Smooth muscle cell (in vitro differentiated cells): ENCODE data around the gene UCKL1. TPM values are rescaled to one million over a fixed set of nuclear protein-coding genes. Genes with fewer than 3 reads are reported as not detected.
A peak's percentile ranks its signal among the peaks of the same experiment; 100 is the strongest.

Experiments
- DNase-seq: peaks from one replicate; lab custom pipeline; 2025; ENCODE audit not compliant: unreplicated experiment; lab: John Stamatoyannopoulos, UW
- H2AFZ ChIP-seq: fragments of 200-600 bp; sonication (generic); 2 replicates; pipeline ENCODE4 v1.6.0; 2016; ENCODE audit warnings: antibody characterized with exemption, low read depth, mild to moderate bottlenecking
- H3F3A ChIP-seq: fragments of 200-600 bp; sonication (generic); 2 replicates; pipeline ENCODE4 v1.6.0; 2017; ENCODE audit warnings: antibody characterized with exemption, low read depth
- H3K27ac ChIP-seq: fragments of 200-600 bp; sonication (generic); 2 replicates; pipeline ENCODE4 v1.5.1; 2016; ENCODE audit warnings: low read depth, mild to moderate bottlenecking
- H3K27me3 ChIP-seq: fragments of 200-600 bp; sonication (generic); 2 replicates; pipeline ENCODE4 v1.6.1; 2016; ENCODE audit warnings: low read depth, mild to moderate bottlenecking
- H3K36me3 ChIP-seq: fragments of 200-600 bp; sonication (generic); 2 replicates; pipeline ENCODE4 v1.5.1; 2016; ENCODE audit warnings: low read depth
- H3K4me1 ChIP-seq: fragments of 200-600 bp; sonication (generic); 2 replicates; pipeline ENCODE4 v1.5.1; 2016; ENCODE audit warnings: low read depth
- H3K4me2 ChIP-seq: fragments of 200-600 bp; sonication (generic); 2 replicates; pipeline ENCODE4 v1.6.0; 2016; ENCODE audit warnings: mild to moderate bottlenecking
- H3K4me3 ChIP-seq: fragments of 200-600 bp; sonication (generic); 2 replicates; pipeline ENCODE4 v1.5.1; 2016; ENCODE audit warnings: mild to moderate bottlenecking
- H3K79me2 ChIP-seq: fragments of 200-600 bp; sonication (generic); 2 replicates; pipeline ENCODE4 v1.6.0; 2016; ENCODE audit warnings: low read depth, mild to moderate bottlenecking
- H3K9ac ChIP-seq: fragments of 200-600 bp; sonication (generic); 2 replicates; pipeline ENCODE4 v1.6.0; 2016; ENCODE audit warnings: low read depth
- H3K9me3 ChIP-seq: fragments of 200-600 bp; sonication (generic); replicated peaks from 2 replicates; pipeline ENCODE4 v1.5.1; 2016; ENCODE audit warnings: low read depth
- H4K20me1 ChIP-seq: fragments of 200-600 bp; sonication (generic); 2 replicates; pipeline ENCODE4 v1.6.0; 2016; ENCODE audit warnings: low read depth
- WGBS: methylation state at CpG from one replicate; pipeline ENCODE4 v1.1.7; 2016; ENCODE audit warnings: low lambda C conversion rate; 5-methylcytosine and 5-hydroxymethylcytosine counted together
- polyA plus RNA-seq: library from polyadenylated mRNA; unstranded; fragments of >200 nt; fragmentation: Nextera tagmentation; extraction: Ambion mirVana; gene quantifications from 2 replicates; pipeline ENCODE4 v1.2.1, GENCODE V29; 2016
- total RNA-seq: library from RNA; depleted of rRNA; stranded (reverse); fragments of >200 nt; gene quantifications from 2 replicates; pipeline ENCODE4 v1.2.3, GENCODE V29; 2014
- TF ChIP-seq, protein P1 (sequence below): fragments of 200-600 bp; sonication (generic); IDR thresholded peaks from 2 replicates; pipeline ENCODE4 v1.5.1; 2017; ENCODE audit warnings: borderline replicate concordance, mild to moderate bottlenecking, antibody characterized with exemption; ENCODE audit not compliant: insufficient read depth, poor library complexity, severe bottlenecking

The UCKL1 gene
- total and polyA plus RNA-seq, 2 experiments from 2014 or later: 17.2 to 22.6 TPM

DNA sequence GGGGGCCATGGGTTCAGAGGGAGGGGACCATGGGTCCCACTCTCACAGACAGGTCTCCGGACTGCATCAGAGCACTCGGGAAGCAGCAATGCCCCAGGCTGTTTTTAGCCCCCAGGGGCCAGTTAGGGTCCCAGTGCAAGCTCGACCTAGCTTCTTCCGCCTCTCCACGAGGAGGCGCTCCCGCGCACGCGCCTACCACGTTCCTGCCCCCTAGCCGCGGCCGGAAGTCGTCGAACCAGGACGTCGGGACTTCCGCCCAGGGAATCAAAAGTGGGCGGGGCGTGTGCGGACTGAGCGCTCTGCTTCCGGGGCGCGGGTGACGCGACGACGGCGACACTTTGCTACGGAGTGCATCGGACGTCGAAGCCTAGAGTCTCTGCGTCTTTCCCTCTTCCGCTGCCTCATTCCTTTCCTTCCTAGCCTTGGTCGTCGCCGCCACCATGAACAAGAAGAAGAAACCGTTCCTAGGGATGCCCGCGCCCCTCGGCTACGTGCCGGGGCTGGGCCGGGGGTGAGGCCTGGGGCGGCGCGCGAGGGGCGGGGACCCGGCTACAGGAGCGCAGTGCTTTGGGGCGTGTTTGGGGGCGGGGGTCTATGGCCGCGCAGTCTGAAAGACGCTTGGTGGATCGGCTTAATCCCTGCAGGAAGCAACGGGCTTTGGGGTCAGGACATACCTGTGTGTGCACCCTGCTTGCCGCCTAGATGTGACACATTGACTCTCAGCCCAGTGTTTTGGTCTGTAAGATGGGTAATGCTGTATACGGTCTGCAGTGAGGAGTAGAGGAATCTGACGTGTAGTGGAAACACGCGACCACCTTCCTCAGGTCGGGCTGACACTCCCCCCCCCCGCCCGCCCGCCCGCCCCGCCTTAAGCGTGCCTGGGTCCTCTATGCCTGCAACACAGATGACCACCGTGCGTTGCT is 24.9 kb upstream of the UCKL1 start, which contains the start of gene PRPF6:
PRPF6 (plus strand) TSS at position 327 of the 923 bp plus-strand sequence; CDS start at position 441, 114 bp downstream.
- 2% methylated on average over 55 of the region's 75 CpGs for WGBS
- H3K9me3 ChIP-seq: no peaks in the 10 kb centered on the region
- H3K4me2 ChIP-seq: peak within 1 kb of the TSS; percentile 96
- TF ChIP-seq, protein P1, sequence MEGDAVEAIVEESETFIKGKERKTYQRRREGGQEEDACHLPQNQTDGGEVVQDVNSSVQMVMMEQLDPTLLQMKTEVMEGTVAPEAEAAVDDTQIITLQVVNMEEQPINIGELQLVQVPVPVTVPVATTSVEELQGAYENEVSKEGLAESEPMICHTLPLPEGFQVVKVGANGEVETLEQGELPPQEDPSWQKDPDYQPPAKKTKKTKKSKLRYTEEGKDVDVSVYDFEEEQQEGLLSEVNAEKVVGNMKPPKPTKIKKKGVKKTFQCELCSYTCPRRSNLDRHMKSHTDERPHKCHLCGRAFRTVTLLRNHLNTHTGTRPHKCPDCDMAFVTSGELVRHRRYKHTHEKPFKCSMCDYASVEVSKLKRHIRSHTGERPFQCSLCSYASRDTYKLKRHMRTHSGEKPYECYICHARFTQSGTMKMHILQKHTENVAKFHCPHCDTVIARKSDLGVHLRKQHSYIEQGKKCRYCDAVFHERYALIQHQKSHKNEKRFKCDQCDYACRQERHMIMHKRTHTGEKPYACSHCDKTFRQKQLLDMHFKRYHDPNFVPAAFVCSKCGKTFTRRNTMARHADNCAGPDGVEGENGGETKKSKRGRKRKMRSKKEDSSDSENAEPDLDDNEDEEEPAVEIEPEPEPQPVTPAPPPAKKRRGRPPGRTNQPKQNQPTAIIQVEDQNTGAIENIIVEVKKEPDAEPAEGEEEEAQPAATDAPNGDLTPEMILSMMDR: peak; percentile 78
- peak within 1 kb of the TSS; percentile 82 for H3K27ac ChIP-seq
- peaks cover 10% of the 10 kb centered on the region for H3K36me3 ChIP-seq
- H3K9ac ChIP-seq: peak within 1 kb of the TSS; percentile 90
- H3K4me1 ChIP-seq: peaks cover 16% of the 10 kb centered on the region
- H3K27me3 ChIP-seq: no peaks in the 10 kb centered on the region
- peaks cover 17% of the 10 kb centered on the region for H3K79me2 ChIP-seq
- H4K20me1 ChIP-seq: peaks cover 6% of the 10 kb centered on the region
- no peaks in the 10 kb centered on the region for H3F3A ChIP-seq
- peak; percentile 67 for DNase-seq
- peak within 1 kb of the TSS; percentile 97 for H3K4me3 ChIP-seq
- peak within 1 kb of the TSS; percentile 96 for H2AFZ ChIP-seq

DNA sequence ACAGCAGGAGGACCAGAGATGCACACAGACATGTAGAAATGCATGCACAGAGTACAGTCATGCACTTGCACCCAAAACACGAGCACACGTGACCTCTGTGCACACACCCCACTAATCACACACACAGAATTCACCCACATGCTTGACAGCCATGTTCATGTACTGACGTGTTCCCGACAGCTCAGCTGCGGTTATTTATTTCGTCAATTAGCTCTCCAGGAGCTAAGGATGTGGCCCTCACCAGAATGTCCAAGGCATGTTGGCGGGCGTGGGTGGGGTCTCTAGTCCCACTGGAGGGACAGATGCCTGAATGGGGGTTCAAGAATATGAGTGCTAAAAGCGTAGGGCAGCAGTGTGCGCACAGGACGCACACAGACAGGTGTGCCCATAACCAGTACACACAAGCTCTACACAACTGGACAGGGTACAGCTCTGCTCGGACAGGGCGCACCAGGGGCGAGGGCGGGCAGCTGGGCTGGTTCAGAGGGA is 24.1 kb upstream of the UCKL1 start:
- peak overlapping the region; percentile 90 for H3K9ac ChIP-seq
- 94% methylated on average over 15 of the region's 15 CpGs for WGBS
- no peak for DNase-seq

DNA sequence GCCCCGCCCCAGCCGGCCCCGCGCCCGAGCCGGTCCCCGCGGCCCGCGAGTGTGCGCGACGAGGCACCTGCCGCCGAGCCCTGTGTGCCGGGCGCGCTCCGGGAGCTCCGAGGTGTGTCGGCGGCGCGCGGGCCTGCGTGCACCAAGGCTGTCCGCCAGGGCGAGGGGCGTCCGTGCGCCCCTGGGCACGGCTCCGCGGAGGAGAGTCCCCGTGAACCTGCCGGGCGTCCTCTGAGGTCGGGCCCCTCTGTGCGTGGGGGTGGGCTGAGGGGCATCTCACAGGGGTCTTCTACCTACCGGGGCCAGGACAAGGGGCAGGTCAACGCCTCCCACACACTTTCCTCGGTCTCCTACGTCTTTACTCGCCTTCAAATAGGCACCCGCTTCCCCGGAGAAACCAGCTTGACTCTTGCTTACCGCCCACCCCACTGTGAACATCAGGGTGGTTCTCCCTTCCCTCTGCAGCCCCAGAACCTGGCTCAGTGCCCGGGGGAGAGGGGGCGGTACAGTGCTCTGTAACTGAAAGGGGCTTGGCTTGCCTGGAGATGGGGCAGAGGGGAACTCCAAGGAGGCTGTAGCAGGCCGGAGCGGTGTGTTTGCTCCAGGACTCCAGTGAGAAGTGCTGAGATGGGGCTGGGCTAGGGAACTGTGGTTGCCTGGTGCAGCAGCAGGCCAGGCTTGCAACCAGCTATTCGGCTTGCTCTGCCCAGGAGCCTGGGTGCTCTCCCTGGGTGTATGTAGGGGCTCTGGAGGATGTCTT is 23.5 kb upstream of the UCKL1 start, which contains the start of gene SAMD10:
SAMD10 (minus strand) TSS at position 86 of the 760 bp plus-strand sequence. CDS start 175 bp downstream, outside the sequence.
- Histone ChIP-seq H3K36me3 (no peaks in the 10 kb centered on the region), H3K27me3 (no peaks in the 10 kb centered on the region), H3K4me1 (peaks cover 16% of the 10 kb centered on the region), H3K9ac (peak within 1 kb of the TSS; percentile 90), H3K79me2 (peaks cover 17% of the 10 kb centered on the region), H3K4me2 (peak within 1 kb of the TSS; percentile 96), H2AFZ (peak within 1 kb of the TSS; percentile 65), H3K27ac (peak within 1 kb of the TSS; percentile 82), H3K4me3 (peak within 1 kb of the TSS; percentile 97), H3F3A (no peaks in the 10 kb centered on the region), H3K9me3 (no peaks in the 10 kb centered on the region), H4K20me1 (peaks cover 6% of the 10 kb centered on the region)
- peak; percentile 22 for DNase-seq
- WGBS: 16% methylated on average over 14 of the region's 52 CpGs
- TF ChIP-seq, protein P1: no peak

More for the DNA sequence above, 24.1 kb upstream of the UCKL1 start:
- H3K27ac ChIP-seq: peak overlapping the region; percentile 82
- H3K9me3 ChIP-seq: no peaks in the 10 kb centered on the region
- no peak overlapping the region for H2AFZ ChIP-seq
- peaks cover 16% of the 10 kb centered on the region for H3K4me1 ChIP-seq
- H3F3A ChIP-seq: no peaks in the 10 kb centered on the region
- H4K20me1 ChIP-seq: peaks cover 6% of the 10 kb centered on the region
- peaks cover 6% of the 10 kb centered on the region for H3K36me3 ChIP-seq
- H3K79me2 ChIP-seq: peaks cover 17% of the 10 kb centered on the region
- H3K4me3 ChIP-seq: peak overlapping the region; percentile 97
- no peaks in the 10 kb centered on the region for H3K27me3 ChIP-seq
- TF ChIP-seq, protein P1: no peak
- H3K4me2 ChIP-seq: peak overlapping the region; percentile 96
